Keratinocyte (primary cell): ENCODE results near the gene RSPO3. TPM values are rescaled to one million over a fixed set of nuclear protein-coding genes. Genes with fewer than 3 reads are reported as not detected.

Experiments used
- DNase-seq: peaks from one replicate; pipeline ENCODE4 v3.0.0-alpha.2; 2011; ENCODE audit warnings: low read depth, missing footprints, low spot score
- FAIRE-seq: peaks from 2 replicates; lab custom pipeline; 2011; peaks lifted over from hg19 to GRCh38; lab: Jason Lieb, UNC
- H2AFZ ChIP-seq: 2 replicates; pipeline ENCODE4 v1.6.0; 2012; ENCODE audit warnings: low read length, control low read depth, inconsistent platforms; ENCODE audit not compliant: control insufficient read depth
- H3K27ac ChIP-seq: 2 replicates; pipeline ENCODE4 v1.5.1; 2011; ENCODE audit warnings: low read length; ENCODE audit not compliant: control insufficient read depth, insufficient read depth
- H3K27me3 ChIP-seq: 3 replicates; pipeline ENCODE4 v1.6.0; 2011; ENCODE audit warnings: low read length; ENCODE audit not compliant: control insufficient read depth, insufficient read depth; ENCODE audit errors: extremely low read depth
- H3K36me3 ChIP-seq, 2 experiments: 2 replicates in 1 of 2; 3 replicates in 1 of 2; pipeline ENCODE4 v1.5.1; 2011; ENCODE audit warnings: low read length in 2 of 2, mild to moderate bottlenecking in 1 of 2; ENCODE audit not compliant: control insufficient read depth in 2 of 2, insufficient read depth in 2 of 2; ENCODE audit errors: extremely low read depth in 1 of 2
- H3K4me1 ChIP-seq: 3 replicates; pipeline ENCODE4 v1.5.1; 2011; ENCODE audit warnings: low read length; ENCODE audit not compliant: control insufficient read depth, insufficient read depth; ENCODE audit errors: extremely low read depth
- H3K4me2 ChIP-seq: 3 replicates; pipeline ENCODE4 v1.6.0; 2011; ENCODE audit warnings: low read depth, low read length; ENCODE audit not compliant: control insufficient read depth, insufficient read depth; ENCODE audit errors: extremely low read depth
- H3K4me3 ChIP-seq, 3 experiments: fragments of 200-600 bp in 1 of 3; sonication (generic) in 1 of 3; 2 replicates in 2 of 3; 3 replicates in 1 of 3; pipeline ENCODE4 v1.5.1; 2011 to 2016; ENCODE audit warnings: low read length in 3 of 3, mild to moderate bottlenecking in 3 of 3, control low read depth in 2 of 3, inconsistent platforms in 1 of 3, low read depth in 1 of 3, mixed read lengths in 1 of 3, mixed run types in 1 of 3, moderate library complexity in 1 of 3; ENCODE audit not compliant: control insufficient read depth in 2 of 3, insufficient read depth in 2 of 3; ENCODE audit errors: extremely low read depth in 1 of 3
- H3K79me2 ChIP-seq: 2 replicates; pipeline ENCODE4 v1.6.0; 2012; ENCODE audit warnings: low read length; ENCODE audit not compliant: control insufficient read depth, insufficient read depth
- H3K9ac ChIP-seq: 3 replicates; pipeline ENCODE4 v1.6.0; 2011; ENCODE audit warnings: low read length; ENCODE audit not compliant: control insufficient read depth, insufficient read depth; ENCODE audit errors: extremely low read depth
- H3K9me1 ChIP-seq: 3 replicates; pipeline ENCODE4 v1.6.0; 2011; ENCODE audit warnings: low read length; ENCODE audit not compliant: control insufficient read depth, insufficient read depth; ENCODE audit errors: extremely low read depth
- H3K9me3 ChIP-seq: 2 replicates; pipeline ENCODE4 v1.5.1; 2012; ENCODE audit warnings: low read depth, low read length; ENCODE audit not compliant: control insufficient read depth
- H4K20me1 ChIP-seq: 3 replicates; pipeline ENCODE4 v1.6.0; 2011; ENCODE audit warnings: low read length; ENCODE audit not compliant: control insufficient read depth, insufficient read depth; ENCODE audit errors: extremely low read depth
- EZH2 ChIP-seq: IDR thresholded peaks from one replicate; pipeline ENCODE4 v1.6.1; 2012; ENCODE audit warnings: inconsistent platforms, mild to moderate bottlenecking, low read length, moderate library complexity
- dilution Hi-C: fragments of 300-500 bp; cut with MboI; formaldehyde crosslinking; loops from one replicate; pipeline ENCODE4 v1.7.0; 2020; ENCODE audit warnings: low sequenced_read_pairs; ENCODE audit not compliant: extremely low pct_ligation_motif_present
- polyA plus RNA-seq, 5 experiments: library from polyadenylated mRNA; depleted of rRNA in 3 of 5; stranded (reverse) in 3 of 5; stranded (forward) in 1 of 5; unstranded in 1 of 5; fragments of >200 nt; gene quantifications; 1 replicate in 1 of 5; 2 replicates in 3 of 5; 3 replicates in 1 of 5; pipeline versions ENCODE4 v1.2.1 to v1.2.3, GENCODE V29; 2011 to 2012; ENCODE audit warnings: missing spikeins in 2 of 5, low read depth in 1 of 5, low replicate concordance in 1 of 5
- TF ChIP-seq, protein P1 (sequence below), 3 experiments: IDR thresholded peaks in 1 of 3; conservative IDR thresholded peaks in 1 of 3; optimal IDR thresholded peaks in 1 of 3; 2 replicates in 2 of 3; 3 replicates in 1 of 3; pipeline versions ENCODE3 to v1.5.1; 2011; ENCODE audit warnings: low read length in 3 of 3, mild to moderate bottlenecking in 3 of 3, moderate library complexity in 2 of 3, control low read depth in 1 of 3, inconsistent platforms in 1 of 3; ENCODE audit not compliant: insufficient read depth in 2 of 3; ENCODE audit errors: extremely low read depth in 1 of 3

The RSPO3 gene
- polyA plus RNA-seq, 1 donor (not counting 4 experiments of a cell fraction or from before 2014, with no cell fraction given): not detected

- TF ChIP-seq EZH2: no peak
- TF ChIP-seq, protein P1, sequence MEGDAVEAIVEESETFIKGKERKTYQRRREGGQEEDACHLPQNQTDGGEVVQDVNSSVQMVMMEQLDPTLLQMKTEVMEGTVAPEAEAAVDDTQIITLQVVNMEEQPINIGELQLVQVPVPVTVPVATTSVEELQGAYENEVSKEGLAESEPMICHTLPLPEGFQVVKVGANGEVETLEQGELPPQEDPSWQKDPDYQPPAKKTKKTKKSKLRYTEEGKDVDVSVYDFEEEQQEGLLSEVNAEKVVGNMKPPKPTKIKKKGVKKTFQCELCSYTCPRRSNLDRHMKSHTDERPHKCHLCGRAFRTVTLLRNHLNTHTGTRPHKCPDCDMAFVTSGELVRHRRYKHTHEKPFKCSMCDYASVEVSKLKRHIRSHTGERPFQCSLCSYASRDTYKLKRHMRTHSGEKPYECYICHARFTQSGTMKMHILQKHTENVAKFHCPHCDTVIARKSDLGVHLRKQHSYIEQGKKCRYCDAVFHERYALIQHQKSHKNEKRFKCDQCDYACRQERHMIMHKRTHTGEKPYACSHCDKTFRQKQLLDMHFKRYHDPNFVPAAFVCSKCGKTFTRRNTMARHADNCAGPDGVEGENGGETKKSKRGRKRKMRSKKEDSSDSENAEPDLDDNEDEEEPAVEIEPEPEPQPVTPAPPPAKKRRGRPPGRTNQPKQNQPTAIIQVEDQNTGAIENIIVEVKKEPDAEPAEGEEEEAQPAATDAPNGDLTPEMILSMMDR (optimal IDR thresholded peaks at IDR 0.05 in 1 of 3, IDR thresholded peaks at IDR 0.05 in 1 of 3, conservative IDR thresholded peaks at IDR 0.05 in 1 of 3; ENCODE audit: extremely low read depth in 1 of 3, insufficient read depth in 2 of 3, low read length in 3 of 3): no peak
- dilution Hi-C loops: no loop called here
- no peaks in the 10 kb centered on the region for H3K9me3 ChIP-seq
- no peak for DNase-seq
- no peak for FAIRE-seq
- no peaks in the 10 kb centered on the region for H3K36me3 ChIP-seq
- H2AFZ ChIP-seq: no peak overlapping the region
- no peaks in the 10 kb centered on the region for H3K79me2 ChIP-seq
- H3K9me1 ChIP-seq: peaks cover 2% of the 10 kb centered on the region
- H3K4me2 ChIP-seq: no peak overlapping the region
- H3K4me3 ChIP-seq: no peak overlapping the region
- no peaks in the 10 kb centered on the region for H3K4me1 ChIP-seq
- H3K27ac ChIP-seq: no peak overlapping the region
- peaks cover 5% of the 10 kb centered on the region for H3K27me3 ChIP-seq
- H4K20me1 ChIP-seq: no peaks in the 10 kb centered on the region
- H3K9ac ChIP-seq: no peak overlapping the region
Observed at GRCh38 chr6:127195833-127196232, 77.4 kb downstream of the RSPO3 start.

- no peaks in the 10 kb centered on the region for H3K4me1 ChIP-seq
- H3K27me3 ChIP-seq: peaks cover 5% of the 10 kb centered on the region
- DNase-seq: no peak
- H3K79me2 ChIP-seq: no peaks in the 10 kb centered on the region
- H3K4me3 ChIP-seq: no peak overlapping the region
- H2AFZ ChIP-seq: no peak overlapping the region
- no peaks in the 10 kb centered on the region for H4K20me1 ChIP-seq
- H3K36me3 ChIP-seq: no peaks in the 10 kb centered on the region
- dilution Hi-C loops: no loop called here
- no peak overlapping the region for H3K27ac ChIP-seq
- no peak overlapping the region for H3K4me2 ChIP-seq
- no peak for TF ChIP-seq EZH2
- TF ChIP-seq, protein P1 (optimal IDR thresholded peaks at IDR 0.05 in 1 of 3, IDR thresholded peaks at IDR 0.05 in 1 of 3, conservative IDR thresholded peaks at IDR 0.05 in 1 of 3; ENCODE audit: extremely low read depth in 1 of 3, insufficient read depth in 2 of 3, low read length in 3 of 3): no peak
- FAIRE-seq: no peak
- H3K9ac ChIP-seq: no peak overlapping the region
- no peaks in the 10 kb centered on the region for H3K9me3 ChIP-seq
- H3K9me1 ChIP-seq: no peaks in the 10 kb centered on the region
Observed at GRCh38 chr6:127198549-127198948, 80.1 kb downstream of the RSPO3 start.
